Embryonic facial prominence (tissue), 1 donor: ENCODE data around the gene APRT.

ENCODE experiments used
- DNase-seq: peaks from one replicate; pipeline ENCODE4 v3.0.0-alpha.2; 2016; ENCODE audit errors: extremely low spot score

Gene APRT

GRCh38 chr16:88822281-88823040 is 10.7 kb upstream of the APRT start:
- DNase-seq = no peak

DNA sequence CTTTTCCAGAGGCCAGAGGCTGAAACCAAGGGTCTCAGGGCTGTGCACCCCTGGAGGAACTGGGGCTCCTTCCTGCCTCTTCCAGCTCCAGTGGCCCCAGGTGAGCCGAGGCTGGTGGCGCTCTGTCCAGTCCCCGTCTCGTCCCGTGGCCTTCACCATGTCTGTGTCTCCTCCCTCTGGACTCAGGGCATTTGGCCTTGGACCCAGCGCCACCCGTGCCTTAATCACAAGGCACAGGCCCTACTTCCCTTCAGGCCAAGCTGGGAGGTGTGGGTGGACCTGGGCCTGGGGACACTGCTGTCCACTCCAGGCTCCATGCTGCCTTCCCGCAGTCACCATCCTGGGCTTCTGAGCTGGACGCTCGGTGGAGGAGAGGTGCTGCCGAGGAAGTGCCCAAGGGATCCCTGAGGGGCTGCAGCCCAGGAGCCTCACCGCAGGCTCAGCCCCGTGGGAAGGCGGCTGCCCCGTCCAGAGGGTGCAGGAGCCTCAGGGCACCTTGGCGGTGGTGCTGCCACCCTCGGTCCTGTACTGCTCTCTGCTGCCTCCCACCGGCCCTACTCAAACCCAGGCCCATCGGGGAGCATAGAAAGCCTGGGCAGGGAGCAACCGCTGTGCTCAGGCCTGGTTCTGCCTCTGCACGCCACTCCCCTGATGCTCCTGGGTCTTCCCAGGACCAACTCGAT is 9.6 kb upstream of the APRT start:
- DNase-seq = no peak

DNA sequence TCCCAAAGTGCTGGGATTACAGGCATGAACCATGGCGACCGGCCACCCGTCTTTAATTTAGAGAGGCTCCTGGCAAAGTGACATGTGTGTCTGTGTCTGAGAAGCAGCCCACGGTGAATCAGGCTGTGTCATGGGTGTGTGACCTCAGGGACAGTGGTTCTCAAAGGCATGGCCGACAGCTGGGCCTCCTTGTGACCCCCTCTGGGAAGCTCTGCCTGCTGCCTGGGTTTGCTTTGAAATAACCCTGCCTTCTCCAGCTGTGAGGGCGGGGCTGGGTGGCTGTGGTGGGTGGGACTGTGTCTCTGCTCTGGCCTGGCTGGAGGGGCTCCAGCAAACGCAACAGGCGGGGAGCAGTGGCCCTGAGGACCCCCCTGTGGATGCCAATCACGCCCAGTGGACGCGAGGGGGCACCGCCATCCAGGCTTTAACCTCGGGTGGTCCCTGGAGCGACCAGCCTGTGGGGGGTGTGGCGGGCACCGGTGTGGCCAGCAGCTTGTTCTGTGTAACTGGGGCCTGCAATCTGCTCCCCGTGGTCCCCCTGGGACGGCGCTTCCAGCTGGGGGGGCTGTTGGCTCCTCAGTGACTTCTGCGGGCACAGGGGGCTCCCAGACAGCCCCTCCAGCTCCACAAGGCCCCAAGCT is 8.8 kb upstream of the APRT start:
- no peak for DNase-seq

GRCh38 chr16:88819126-88819525 is 7.4 kb upstream of the APRT start:
- no peak for DNase-seq

DNA sequence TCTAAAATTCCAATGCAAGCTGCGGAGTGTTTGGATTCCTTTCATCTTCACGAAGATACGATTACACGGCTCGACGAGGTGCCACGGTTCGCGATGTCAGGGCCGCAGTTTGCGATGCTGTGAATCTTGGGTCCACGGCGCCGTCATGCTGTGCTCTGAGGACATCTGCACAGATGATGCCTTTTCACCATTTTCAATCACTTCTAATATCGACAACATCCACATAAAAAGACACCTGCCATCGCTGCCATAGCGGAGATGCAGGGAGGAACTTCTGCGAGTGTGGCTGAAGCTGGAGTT is 6.8 kb upstream of the APRT start:
- no peak for DNase-seq

- DNase-seq = no peak
These were observed 6.3 kb upstream of the APRT start for GRCh38 chr16:88817785-88818574.

- no peak for DNase-seq
These were observed 5.2 kb upstream of the APRT start for GRCh38 chr16:88816736-88817535.

DNA sequence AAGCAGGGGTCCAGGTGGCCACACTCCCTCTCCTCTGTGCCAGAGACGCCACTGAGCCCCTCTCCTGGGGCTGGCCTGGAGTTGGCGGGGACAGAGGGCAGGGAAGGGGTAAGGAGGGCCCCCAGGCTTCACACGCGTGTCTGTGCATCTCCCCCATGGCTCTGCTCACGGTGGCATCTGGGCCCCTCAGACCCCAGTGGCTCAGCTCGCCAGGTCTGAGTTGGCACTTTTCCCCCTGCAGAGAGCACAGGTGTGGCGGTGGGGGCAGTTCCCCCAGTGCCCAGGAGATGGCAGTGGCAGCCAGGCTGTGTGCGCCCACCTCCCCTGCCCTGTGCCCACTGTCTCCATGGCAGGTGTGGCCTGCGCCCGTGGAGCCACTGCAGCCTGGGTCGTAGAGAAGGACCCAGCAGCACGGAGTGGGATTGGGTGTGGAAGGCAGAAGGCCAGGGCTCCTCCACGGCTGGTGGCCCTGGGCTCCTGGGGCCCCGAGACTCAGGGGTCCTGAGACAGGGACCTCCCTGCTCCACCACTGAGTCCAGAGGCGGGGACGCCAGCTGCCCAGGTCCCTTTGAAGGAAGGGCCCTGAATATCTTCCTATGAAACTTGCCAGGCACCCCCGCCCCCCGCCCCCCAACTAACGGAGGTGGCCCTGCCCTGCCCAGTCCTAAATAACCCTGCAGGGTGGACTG is 4.3 kb upstream of the APRT start:
- DNase-seq = no peak

- no peak for DNase-seq
These were observed 3.5 kb upstream of the APRT start for GRCh38 chr16:88815227-88815626.

DNA sequence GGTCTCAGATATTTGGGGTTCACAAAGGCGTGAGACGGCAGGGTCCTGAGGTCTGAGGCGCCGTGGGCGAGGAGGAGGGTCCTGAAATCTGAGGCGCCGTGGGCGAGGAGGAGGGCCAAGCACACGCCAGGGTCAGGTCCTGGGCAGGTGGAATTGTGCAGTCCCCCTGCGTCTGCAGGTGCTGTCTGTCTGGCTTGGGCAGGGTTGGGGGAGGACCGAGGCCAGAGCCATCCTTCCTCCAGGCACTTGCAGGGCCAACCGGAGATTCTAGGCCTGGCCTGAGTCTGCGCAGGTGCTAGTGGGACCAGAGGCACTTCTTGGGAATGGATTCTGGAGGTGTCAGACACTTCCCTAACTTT is 2.4 kb upstream of the APRT start:
- no peak for DNase-seq

DNA sequence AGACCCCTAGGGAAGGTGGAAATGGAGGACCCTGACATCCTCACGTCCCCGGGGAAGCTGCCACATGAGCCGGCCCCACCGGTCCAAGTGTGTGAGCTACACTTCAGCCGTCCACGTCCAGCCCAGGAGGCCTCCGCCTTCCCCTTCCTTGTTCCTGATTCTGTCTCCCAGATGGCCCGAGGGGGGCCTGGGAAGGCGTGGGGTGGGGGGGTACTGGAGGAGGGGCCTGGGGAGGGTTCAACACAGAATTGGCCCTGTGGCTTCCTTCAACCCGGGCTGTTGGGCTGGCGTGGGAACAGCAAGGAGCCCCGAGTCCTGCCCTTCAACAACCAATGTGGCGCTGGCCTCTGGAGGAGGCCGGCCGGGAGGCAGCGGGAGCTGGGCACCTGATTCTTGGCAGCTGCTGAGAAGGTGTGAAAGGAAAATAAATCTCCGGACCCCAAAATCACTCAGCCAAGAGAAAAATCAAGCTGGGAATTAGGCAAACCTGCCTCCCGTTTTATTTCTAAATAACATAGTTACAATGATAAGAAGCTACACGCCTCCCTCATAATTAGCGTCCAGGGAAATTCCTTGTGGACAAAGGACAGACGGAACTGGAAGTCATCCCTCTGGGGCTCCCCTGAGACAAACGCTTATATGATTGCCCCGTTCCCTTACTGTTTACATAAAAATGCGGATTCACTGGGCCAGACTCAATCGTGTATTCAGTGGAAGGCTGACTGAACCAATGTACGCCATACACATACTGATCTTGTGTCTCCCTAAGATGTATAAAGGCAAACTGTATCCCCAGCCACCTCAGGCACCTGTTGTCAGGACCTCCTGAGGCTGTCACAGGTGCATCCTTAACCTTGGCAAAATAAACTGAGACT is 1.8 kb upstream of the APRT start:
- DNase-seq = no peak

DNA sequence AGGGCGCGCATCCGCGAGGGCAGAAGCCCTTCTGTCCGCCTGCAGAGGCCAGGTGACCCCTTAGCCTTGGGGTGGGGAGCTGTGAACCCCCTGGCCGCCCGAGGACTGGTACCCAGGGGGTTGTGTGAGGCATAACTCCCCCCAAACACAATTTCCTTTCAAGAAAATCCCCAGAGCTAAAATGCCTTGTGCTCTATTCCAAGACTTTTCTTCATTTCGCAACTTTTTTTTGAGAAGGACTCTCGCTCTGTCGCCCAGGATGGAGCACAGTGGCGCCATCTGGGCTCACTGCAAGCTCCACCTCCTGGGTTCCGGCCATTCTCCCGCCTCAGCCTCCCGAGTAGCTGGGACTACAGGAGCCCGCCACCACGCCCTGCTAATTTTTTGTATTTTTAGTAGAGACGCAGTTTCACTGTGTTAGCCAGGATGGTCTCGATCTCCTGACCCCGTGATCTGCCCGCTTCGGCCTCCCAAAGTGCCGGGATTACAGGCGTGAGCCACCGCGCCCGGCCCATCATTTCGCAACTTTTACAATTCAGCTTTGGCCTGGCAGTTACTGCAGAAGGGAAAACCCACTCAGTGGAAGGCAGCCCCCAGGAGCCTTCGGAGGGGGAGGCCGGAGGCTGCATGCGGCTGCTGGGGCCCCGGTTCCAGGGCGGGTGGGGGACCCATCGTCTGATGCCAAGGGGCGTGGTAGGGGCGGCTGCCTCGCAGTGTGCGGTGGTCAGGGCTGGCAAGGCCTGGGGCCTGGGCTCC is 963 bp upstream of the APRT start:
- no peak for DNase-seq

- DNase-seq = peak; percentile 32
These were observed 588 bp downstream of the APRT start for GRCh38 chr16:88810912-88811768.

DNA sequence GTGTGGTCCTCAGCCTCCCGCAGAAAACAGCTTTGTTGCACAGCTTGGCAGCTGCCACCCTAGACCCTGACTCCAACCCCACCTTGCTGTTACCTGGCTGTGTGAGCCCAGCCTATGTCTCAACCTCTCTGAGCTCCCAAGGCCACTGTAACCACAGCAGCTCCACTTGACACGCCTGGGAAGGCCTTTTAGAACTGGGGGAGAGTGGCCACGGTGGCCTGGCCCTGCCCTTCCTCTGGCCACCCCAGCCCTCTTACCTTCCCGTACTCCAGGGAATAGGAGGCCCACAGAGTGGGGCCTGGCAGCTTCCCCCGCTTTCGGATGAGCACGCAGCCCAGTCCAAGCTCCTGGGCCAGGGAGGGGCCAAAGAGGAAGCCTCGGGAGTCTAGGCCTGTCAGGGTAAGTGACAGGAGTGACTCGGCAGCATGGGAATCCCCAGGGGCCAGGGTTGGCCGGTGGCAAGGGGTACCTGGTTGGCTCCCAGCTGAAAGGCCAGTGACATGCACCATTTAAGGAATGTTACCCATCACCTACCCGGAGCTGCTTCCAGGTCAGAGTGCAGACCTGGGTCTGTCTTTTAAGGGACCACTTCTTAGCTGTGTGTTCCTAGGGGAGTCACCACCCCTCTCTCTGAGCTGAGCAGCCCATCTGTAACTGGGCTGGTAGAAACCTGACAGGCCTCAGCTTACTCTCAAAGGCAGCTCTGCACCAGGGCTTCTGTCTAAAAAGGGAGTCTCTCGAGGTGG is 1.4 kb downstream of the APRT start:
- no peak for DNase-seq

DNA sequence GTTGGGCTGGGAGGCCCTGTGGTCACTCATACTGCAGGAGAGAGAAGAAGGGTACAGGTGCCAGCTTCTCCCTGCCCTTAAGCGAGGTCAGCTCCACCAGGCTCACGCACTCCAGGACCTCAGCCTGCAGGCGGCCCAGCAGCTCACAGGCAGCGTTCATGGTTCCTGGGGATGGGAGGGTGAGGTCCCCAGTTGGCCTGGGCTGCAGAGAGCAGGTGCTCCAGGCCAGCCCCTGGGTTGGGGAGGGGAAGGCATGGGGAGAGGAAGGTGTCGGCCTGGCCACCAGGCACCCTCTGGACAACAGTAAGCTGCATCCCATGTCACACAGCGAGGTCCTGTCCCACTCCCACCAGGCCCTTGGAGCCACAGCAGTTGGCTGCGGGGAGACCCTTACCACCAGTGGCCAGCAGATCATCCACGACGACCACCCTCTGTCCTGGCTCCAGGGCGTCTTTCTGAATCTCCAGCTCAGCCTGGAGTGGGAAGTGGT is 2.0 kb downstream of the APRT start:
- no peak for DNase-seq

GRCh38 chr16:88809068-88809675 is 2.6 kb downstream of the APRT start:
- DNase-seq = no peak
